Fibroblast of skin of back (primary cell): ENCODE results near the gene EXOSC7.
"Not testable (repeated sequence)": the region's sequence is repeated elsewhere in the genome, so short reads cannot be mapped to it uniquely, and the experiment has no call there.

Experiments
- DNase-seq: peaks from one replicate; pipeline ENCODE4 v3.0.0-alpha.2; 2013

The EXOSC7 gene

GRCh38 chr3:44962621-44963393 lies 13.2 kb upstream of the EXOSC7 start:
- DNase-seq = no peak

GRCh38 chr3:44963571-44964325 lies 12.3 kb upstream of the EXOSC7 start:
- no peak for DNase-seq

- no peak for DNase-seq
These were observed 10.9 kb upstream of the EXOSC7 start for GRCh38 chr3:44965165-44965564.

GRCh38 chr3:44966795-44967278 lies 9.2 kb upstream of the EXOSC7 start:
- DNase-seq = no peak

- no peak for DNase-seq
These were observed 7.6 kb upstream of the EXOSC7 start for GRCh38 chr3:44968447-44968858.

GRCh38 chr3:44969154-44969827 lies 6.8 kb upstream of the EXOSC7 start:
- DNase-seq = no peak

- no peak for DNase-seq
These were observed 6.2 kb upstream of the EXOSC7 start for GRCh38 chr3:44969828-44970179.

GRCh38 chr3:44970926-44971490 lies 5.0 kb upstream of the EXOSC7 start:
- DNase-seq = no peak

GRCh38 chr3:44974416-44974815 lies 1.6 kb upstream of the EXOSC7 start:
- no peak for DNase-seq

GRCh38 chr3:44981220-44981619 lies 5.2 kb downstream of the EXOSC7 start:
- peak; percentile 28 for DNase-seq

GRCh38 chr3:44981751-44982150 lies 5.7 kb downstream of the EXOSC7 start:
- DNase-seq = no peak

- DNase-seq = no peak
These were observed 6.8 kb downstream of the EXOSC7 start for GRCh38 chr3:44982817-44983216.

GRCh38 chr3:44983484-44983941 lies 7.5 kb downstream of the EXOSC7 start:
- no peak for DNase-seq

GRCh38 chr3:44984335-44984734 lies 8.3 kb downstream of the EXOSC7 start:
- no peak for DNase-seq

GRCh38 chr3:44986330-44986729 lies 10.3 kb downstream of the EXOSC7 start:
- not testable (repeated sequence) for DNase-seq

GRCh38 chr3:44987332-44987731 lies 11.3 kb downstream of the EXOSC7 start:
- no peak for DNase-seq

GRCh38 chr3:44988073-44988472 lies 12.0 kb downstream of the EXOSC7 start:
- DNase-seq = peak; percentile 10

GRCh38 chr3:44989141-44989540 lies 13.1 kb downstream of the EXOSC7 start:
- no peak for DNase-seq

- no peak for DNase-seq
These were observed 13.8 kb downstream of the EXOSC7 start for GRCh38 chr3:44989636-44990373.

GRCh38 chr3:44991326-44991725 lies 15.3 kb downstream of the EXOSC7 start:
- DNase-seq = no peak

GRCh38 chr3:44992555-44993470 lies 16.8 kb downstream of the EXOSC7 start:
- peak; percentile 17 for DNase-seq
